Lower leg skin (tissue), 3 donors: ENCODE results near the gene FGF11.

Source experiments
- CTCF ChIP-seq, 3 donors: fragments of 450-650 bp; IDR thresholded peaks; one replicate each; pipeline ENCODE4 v1.5.1; 2016; ENCODE audit warnings: antibody characterized with exemption in 3 of 3, mild to moderate bottlenecking in 3 of 3, moderate library complexity in 2 of 3
- POLR2A ChIP-seq, 2 donors: fragments of 450-650 bp; IDR thresholded peaks; one replicate each; pipeline ENCODE4 v1.6.1; 2016 to 2017; ENCODE audit warnings: antibody characterized with exemption in 2 of 2, mild to moderate bottlenecking in 1 of 2, moderate library complexity in 1 of 2

GRCh38 chr17:7471729-7472128 lies 32.4 kb downstream of the FGF11 start:
- TF ChIP-seq CTCF (IDR thresholded peaks at IDR 0.05): no peak
- no peak for TF ChIP-seq POLR2A (IDR thresholded peaks at IDR 0.05)
